Brain pericyte (primary cell): ENCODE results near the gene FHDC1.

Source experiments
- DNase-seq: peaks from one replicate; pipeline ENCODE4 v3.0.0-alpha.2; 2012; ENCODE audit warnings: low read depth, low spot score

FHDC1 gene

GRCh38 chr4:153004081-153004850 lies 68.1 kb downstream of the FHDC1 start:
- no peak for DNase-seq

- DNase-seq, result no peak
Observed at GRCh38 chr4:153005899-153006381, 69.8 kb downstream of the FHDC1 start.

GRCh38 chr4:153008578-153009199 lies 72.6 kb downstream of the FHDC1 start:
- DNase-seq, result no peak

GRCh38 chr4:153010146-153010545 lies 74.0 kb downstream of the FHDC1 start:
- no peak for DNase-seq

GRCh38 chr4:153013202-153013977 lies 77.3 kb downstream of the FHDC1 start:
- DNase-seq, result no peak

- no peak for DNase-seq
Observed at GRCh38 chr4:153014460-153014859, 78.3 kb downstream of the FHDC1 start.

GRCh38 chr4:153016592-153016991 lies 80.5 kb downstream of the FHDC1 start:
- no peak for DNase-seq

GRCh38 chr4:153018031-153018430 lies 81.9 kb downstream of the FHDC1 start:
- no peak for DNase-seq

- DNase-seq, result no peak
Observed at GRCh38 chr4:153018684-153019083, 82.6 kb downstream of the FHDC1 start.

- no peak for DNase-seq
Observed at GRCh38 chr4:153019906-153020305, 83.8 kb downstream of the FHDC1 start.

- no peak for DNase-seq
Observed at GRCh38 chr4:153020457-153020856, 84.3 kb downstream of the FHDC1 start.

GRCh38 chr4:153021276-153021675 lies 85.2 kb downstream of the FHDC1 start:
- no peak for DNase-seq

- DNase-seq, result no peak
Observed at GRCh38 chr4:153022241-153022715, 86.2 kb downstream of the FHDC1 start.

- DNase-seq, result no peak
Observed at GRCh38 chr4:153023139-153023538, 87.0 kb downstream of the FHDC1 start.

GRCh38 chr4:153023692-153024394 lies 87.7 kb downstream of the FHDC1 start:
- no peak for DNase-seq

GRCh38 chr4:153024466-153024865 lies 88.3 kb downstream of the FHDC1 start:
- DNase-seq, result no peak

- no peak for DNase-seq
Observed at GRCh38 chr4:153025406-153025805, 89.3 kb downstream of the FHDC1 start.

GRCh38 chr4:153026591-153027346 lies 90.6 kb downstream of the FHDC1 start:
- no peak for DNase-seq

GRCh38 chr4:153027866-153028265 lies 91.7 kb downstream of the FHDC1 start:
- DNase-seq, result no peak

- no peak for DNase-seq
Observed at GRCh38 chr4:153028535-153028934, 92.4 kb downstream of the FHDC1 start.
